CD4-positive, alpha-beta memory T cell (primary cell): ENCODE data around the gene SS18L1. TPM values are rescaled to one million over a fixed set of nuclear protein-coding genes. Genes with fewer than 3 reads are reported as not detected.

Source experiments
- CTCF ChIA-PET: fragments of 350-600 bp; sonication (Branson Sonifier 250); formaldehyde crosslinking; loops from one replicate; lab custom pipeline; 2021; ENCODE audit warnings: inconsistent platforms; ENCODE audit not compliant: partially characterized antibody; lab: Charles Lee
- POLR2A ChIA-PET: fragments of 350-600 bp; sonication (Branson Sonifier 250); formaldehyde crosslinking; loops from one replicate; lab custom pipeline; 2021; ENCODE audit not compliant: partially characterized antibody; lab: Charles Lee
- DNase-seq, 5 donors: peaks; one replicate each; pipeline versions ENCODE4 v3.0.0 to v3.0.0-alpha.2; 2020 to 2022; ENCODE audit warnings: mixed read lengths in 1 of 5
- H3K27ac ChIP-seq: one replicate; pipeline ENCODE4 v1.7.0; 2013; ENCODE audit warnings: low read depth, low read length
- H3K27me3 ChIP-seq: 2 replicates; pipeline ENCODE4 v1.7.0; 2013; ENCODE audit warnings: mild to moderate bottlenecking, low read length, moderate library complexity; ENCODE audit not compliant: insufficient read depth
- H3K36me3 ChIP-seq: 2 replicates; pipeline ENCODE4 v1.7.0; 2013; ENCODE audit warnings: mild to moderate bottlenecking, low read length, moderate library complexity; ENCODE audit not compliant: insufficient read depth
- H3K4me1 ChIP-seq: 2 replicates; pipeline ENCODE4 v1.7.0; 2013; ENCODE audit warnings: mild to moderate bottlenecking, low read length, moderate library complexity; ENCODE audit not compliant: insufficient read depth
- H3K4me3 ChIP-seq, 2 donors: one replicate each; pipeline ENCODE4 v1.7.0; 2013; ENCODE audit warnings: low read length in 2 of 2, mild to moderate bottlenecking in 1 of 2
- H3K9me3 ChIP-seq, 2 donors: one replicate each; pipeline ENCODE4 v1.7.0; 2013; ENCODE audit warnings: low read length in 2 of 2, control low read depth in 1 of 2; ENCODE audit not compliant: control insufficient read depth in 1 of 2
- H3K27ac Mint-ChIP-seq, 7 donors: one replicate each; pipeline ENCODE4 v1.8.0; 2020 to 2021; ENCODE audit warnings: mixed read lengths in 7 of 7, mild to moderate bottlenecking in 6 of 7, inconsistent platforms in 3 of 7, moderate library complexity in 3 of 7
- H3K27me3 Mint-ChIP-seq, 2 donors: one replicate each; pipeline ENCODE4 v1.8.0; 2020 to 2021; ENCODE audit warnings: mixed read lengths in 2 of 2
- H3K36me3 Mint-ChIP-seq, 2 donors: one replicate each; pipeline ENCODE4 v1.8.0; 2020 to 2021; ENCODE audit warnings: mixed read lengths in 2 of 2, inconsistent platforms in 1 of 2, mild to moderate bottlenecking in 1 of 2
- H3K4me1 Mint-ChIP-seq, 4 donors: one replicate each; pipeline ENCODE4 v1.8.0; 2020 to 2021; ENCODE audit warnings: mixed read lengths in 4 of 4, mild to moderate bottlenecking in 1 of 4
- H3K4me3 Mint-ChIP-seq, 8 donors: one replicate each; pipeline ENCODE4 v1.8.0; 2020 to 2021; ENCODE audit warnings: mixed read lengths in 8 of 8, mild to moderate bottlenecking in 7 of 8, moderate library complexity in 6 of 8, inconsistent platforms in 3 of 8
- H3K9me3 Mint-ChIP-seq, 8 donors: one replicate each; pipeline ENCODE4 v1.8.0; 2020 to 2021; ENCODE audit warnings: mixed read lengths in 8 of 8, mild to moderate bottlenecking in 5 of 8, inconsistent platforms in 3 of 8, moderate library complexity in 1 of 8
- intact Hi-C: fragments of 100-400 bp; cut with micrococcal nuclease; formaldehyde crosslinking; loops from one replicate; pipeline ENCODE4 v1.15.1; 2023
- polyA plus RNA-seq, 2 donors: library from polyadenylated mRNA; unstranded; fragments of 300-500 nt; fragmentation: Illumina TruSeq; gene quantifications; one replicate each; pipeline ENCODE4 v1.2.3, GENCODE V29; 2021
- total RNA-seq, 2 experiments: library from RNA; stranded (reverse); gene quantifications; one replicate each; pipeline ENCODE4 v1.2.3, GENCODE V29; 2021

Gene SS18L1
- total RNA-seq (10 to 100 TPM; 22.7 to 24.8 TPM), polyA plus RNA-seq (1 to 10 TPM in 1 of 2 donors, under 1 TPM in 1; 0.71 to 1.4 TPM)

- POLR2A ChIA-PET, result interaction anchor here (0.7 to 5.7 kb wide), 11 partner anchors 10 to 651 kb away, joined by 3 to 115 read pairs (median 4); partner anchors contain the start of genes LSM14B, MTG2, RPS21 and TAF4
- H3K36me3 Mint-ChIP-seq, result peaks cover 10 to 41% of the 10 kb centered on the region in 2 donors
These were observed at the start of gene SS18L1, which contains the start of gene PSMA7 for GRCh38 chr20:62143081-62143956. SS18L1 (plus strand) TSS chr20:62143769; CDS start chr20:62143821, 52 bp downstream. PSMA7 (minus strand) TSS chr20:62143394; CDS start chr20:62143303, 91 bp downstream.

GRCh38 chr20:62096421-62097380 lies 46.9 kb upstream of the SS18L1 start:
- H3K27ac Mint-ChIP-seq, result no peak overlapping the region
- Histone ChIP-seq H3K4me3 (no peak overlapping the region), H3K9me3 (no peaks in the 10 kb centered on the region), H3K27ac (no peak overlapping the region), H3K27me3 (no peaks in the 10 kb centered on the region), H3K36me3 (no peaks in the 10 kb centered on the region), H3K4me1 (no peaks in the 10 kb centered on the region)
- intact Hi-C loops, result no loop called here
- ChIA-PET CTCF (no interaction called here), POLR2A (interaction anchor here (0.7 kb wide), 1 partner anchor 27 kb away, joined by 3 read pairs; no protein-coding TSS in a partner anchor)
- peaks cover 0 to 42% (median 25%) of the 10 kb centered on the region in 8 donors for H3K9me3 Mint-ChIP-seq
- peaks cover 4 to 6% of the 10 kb centered on the region in 2 donors for H3K27me3 Mint-ChIP-seq
- H3K4me1 Mint-ChIP-seq, result peaks cover 0 to 1% (median 0%) of the 10 kb centered on the region in 4 donors
- no peak overlapping the region for H3K4me3 Mint-ChIP-seq
- H3K36me3 Mint-ChIP-seq, result peaks cover 7 to 10% of the 10 kb centered on the region in 2 donors
- no peak for DNase-seq

More at GRCh38 chr20:62143081-62143956, at the start of gene SS18L1, which contains the start of gene PSMA7:
- Histone ChIP-seq H3K9me3 (no peaks in the 10 kb centered on the region), H3K4me1 (peaks cover 41% of the 10 kb centered on the region), H3K27ac (peak within 1 kb of the TSS; percentile 66), H3K27me3 (no peaks in the 10 kb centered on the region), H3K4me3 (peak within 1 kb of the TSS; percentile 17 to 62), H3K36me3 (peaks cover 24% of the 10 kb centered on the region)
- DNase-seq, result peak; percentile 81 to 90 (median 89)
- CTCF ChIA-PET, result interaction anchor here (0.5 kb wide), 1 partner anchor 1388 kb away, joined by 3 read pairs; no protein-coding TSS in a partner anchor
- Mint-ChIP-seq H3K27me3 (no peaks in the 10 kb centered on the region), H3K9me3 (peaks cover 0 to 2% (median 0%) of the 10 kb centered on the region in 8 donors), H3K4me1 (peaks cover 35 to 61% (median 48%) of the 10 kb centered on the region in 4 donors), H3K4me3 (peak within 1 kb of the TSS; percentile 91 to 98 (median 92)), H3K27ac (peak within 1 kb of the TSS; percentile 94 to 96 (median 96))
- intact Hi-C loops, result loop anchor here (1.0 kb wide), 3 partner anchors 21 to 95 kb away; partner anchors contain the start of genes LSM14B and OSBPL2

GRCh38 chr20:62097881-62098407 lies 45.6 kb upstream of the SS18L1 start:
- no peak overlapping the region for H3K27ac ChIP-seq
- H3K9me3 ChIP-seq, result peaks cover 0 to 2% of the 10 kb centered on the region in 2 donors
- H3K4me3 ChIP-seq, result no peak overlapping the region
- Mint-ChIP-seq H3K27ac (no peak overlapping the region), H3K36me3 (peaks cover 8 to 10% of the 10 kb centered on the region in 2 donors), H3K27me3 (peaks cover 0 to 6% of the 10 kb centered on the region in 2 donors), H3K9me3 (peaks cover 0 to 48% (median 30%) of the 10 kb centered on the region in 8 donors), H3K4me3 (peak overlapping the region in 1 of 8 donors; percentile 57), H3K4me1 (no peaks in the 10 kb centered on the region)
- intact Hi-C loops, result no loop called here
- no peak for DNase-seq
- POLR2A ChIA-PET, result no interaction called here
- H3K4me1 ChIP-seq, result no peaks in the 10 kb centered on the region
- CTCF ChIA-PET, result no interaction called here
- no peaks in the 10 kb centered on the region for H3K36me3 ChIP-seq
- H3K27me3 ChIP-seq, result no peaks in the 10 kb centered on the region

- no peak for DNase-seq
- Histone ChIP-seq H3K27me3 (no peaks in the 10 kb centered on the region), H3K27ac (no peak overlapping the region), H3K9me3 (peaks cover 0 to 2% of the 10 kb centered on the region in 2 donors), H3K4me1 (no peaks in the 10 kb centered on the region), H3K4me3 (no peak overlapping the region), H3K36me3 (no peaks in the 10 kb centered on the region)
- Mint-ChIP-seq H3K9me3 (peaks cover 0 to 78% (median 47%) of the 10 kb centered on the region in 8 donors), H3K4me3 (peak overlapping the region in 1 of 8 donors; percentile 10), H3K27me3 (peaks cover 3 to 6% of the 10 kb centered on the region in 2 donors), H3K36me3 (peaks cover 18 to 24% of the 10 kb centered on the region in 2 donors), H3K27ac (peak overlapping the region in 1 of 7 donors; percentile 32), H3K4me1 (peaks cover 0 to 2% (median 0%) of the 10 kb centered on the region in 4 donors)
- ChIA-PET POLR2A (no interaction called here), CTCF (interaction anchor here (1.6 kb wide), 1 partner anchor 11 kb away, joined by 5 read pairs; no protein-coding TSS in a partner anchor)
- intact Hi-C loops, result no loop called here
These were observed 42.5 kb upstream of the SS18L1 start for GRCh38 chr20:62101078-62101477.

- no peaks in the 10 kb centered on the region for H3K27me3 ChIP-seq
- H3K36me3 ChIP-seq, result no peaks in the 10 kb centered on the region
- no peak overlapping the region for H3K4me3 ChIP-seq
- H3K36me3 Mint-ChIP-seq, result peaks cover 28 to 36% of the 10 kb centered on the region in 2 donors
- peaks cover 5 to 21% of the 10 kb centered on the region in 2 donors for H3K9me3 ChIP-seq
- DNase-seq, result no peak
- ChIA-PET POLR2A (no interaction called here), CTCF (no interaction called here)
- peaks cover 0 to 97% (median 71%) of the 10 kb centered on the region in 8 donors for H3K9me3 Mint-ChIP-seq
- peaks cover 0 to 2% (median 0%) of the 10 kb centered on the region in 4 donors for H3K4me1 Mint-ChIP-seq
- no peak overlapping the region for H3K27ac Mint-ChIP-seq
- H3K4me1 ChIP-seq, result no peaks in the 10 kb centered on the region
- H3K27ac ChIP-seq, result no peak overlapping the region
- no peak overlapping the region for H3K4me3 Mint-ChIP-seq
- intact Hi-C loops, result no loop called here
- peaks cover 3 to 6% of the 10 kb centered on the region in 2 donors for H3K27me3 Mint-ChIP-seq
These were observed 39.9 kb upstream of the SS18L1 start for GRCh38 chr20:62103508-62104233.

GRCh38 chr20:62104234-62104789 lies 39.3 kb upstream of the SS18L1 start:
- H3K36me3 ChIP-seq, result no peaks in the 10 kb centered on the region

More at GRCh38 chr20:62104234-62104789, 39.3 kb upstream of the SS18L1 start:
- Histone ChIP-seq H3K27me3 (no peaks in the 10 kb centered on the region), H3K27ac (no peak overlapping the region), H3K4me1 (no peaks in the 10 kb centered on the region), H3K9me3 (peaks cover 5 to 28% of the 10 kb centered on the region in 2 donors), H3K4me3 (no peak overlapping the region)
- CTCF ChIA-PET, result no interaction called here
- Mint-ChIP-seq H3K27me3 (peaks cover 3 to 6% of the 10 kb centered on the region in 2 donors), H3K4me1 (peaks cover 0 to 2% (median 0%) of the 10 kb centered on the region in 4 donors), H3K9me3 (peaks cover 0 to 99% (median 76%) of the 10 kb centered on the region in 8 donors), H3K36me3 (peaks cover 33 to 41% of the 10 kb centered on the region in 2 donors), H3K27ac (no peak overlapping the region), H3K4me3 (no peak overlapping the region)
- POLR2A ChIA-PET, result no interaction called here
- intact Hi-C loops, result no loop called here
- no peak for DNase-seq
